ENCODE results near the gene PHLDB3.

GRCh38 chr19:43457809-43458208, 46.7 kb downstream of the PHLDB3 start:
- TF ChIP-seq POLR2AphosphoS5 (IDR thresholded peaks at IDR 0.05; ENCODE audit: low read depth, low read length) (no peak), CTCF (IDR thresholded peaks at IDR 0.05) (no peak), EZH2phosphoT487 (IDR thresholded peaks at IDR 0.05; ENCODE audit: borderline replicate concordance, low read depth) (no peak), ELF1 (IDR thresholded peaks at IDR 0.05) (no peak)

All from SK-N-SH (cell line).